Hepatocyte (in vitro differentiated cells): Measurements from ENCODE around the gene ADGRE1. TPM values are rescaled to one million over a fixed set of nuclear protein-coding genes. Genes with fewer than 3 reads are reported as not detected.

Experiments
- DNase-seq: peaks from one replicate; pipeline ENCODE4 v3.0.0-alpha.2; 2016; ENCODE audit warnings: low spot score
- H2AFZ ChIP-seq: fragments of 200-600 bp; sonication (generic); 2 replicates; pipeline ENCODE4 v1.6.0; 2016; ENCODE audit warnings: antibody characterized with exemption, mild to moderate bottlenecking
- H3K27ac ChIP-seq: fragments of 200-600 bp; sonication (generic); 2 replicates; pipeline ENCODE4 v1.5.1; 2016; ENCODE audit warnings: mild to moderate bottlenecking
- H3K27me3 ChIP-seq: fragments of 200-600 bp; sonication (generic); 2 replicates; pipeline ENCODE4 v1.6.1; 2016
- H3K36me3 ChIP-seq: fragments of 200-600 bp; sonication (generic); replicated peaks from 2 replicates; pipeline ENCODE4 v1.5.1; 2016; ENCODE audit warnings: low read depth; ENCODE audit not compliant: insufficient read depth
- H3K4me1 ChIP-seq: fragments of 200-600 bp; sonication (generic); 2 replicates; pipeline ENCODE4 v1.5.1; 2016; ENCODE audit warnings: mild to moderate bottlenecking, moderate library complexity; ENCODE audit not compliant: insufficient read depth
- H3K4me2 ChIP-seq: fragments of 200-600 bp; sonication (generic); 2 replicates; pipeline ENCODE4 v1.6.0; 2016
- H3K4me3 ChIP-seq: fragments of 200-600 bp; sonication (generic); 2 replicates; pipeline ENCODE4 v1.5.1; 2016; ENCODE audit warnings: mild to moderate bottlenecking
- H3K79me2 ChIP-seq: fragments of 200-600 bp; sonication (generic); 2 replicates; pipeline ENCODE4 v1.6.0; 2017; ENCODE audit warnings: mild to moderate bottlenecking
- H3K9me2 ChIP-seq: fragments of 200-600 bp; sonication (generic); replicated peaks from 2 replicates; pipeline ENCODE4 v1.6.0; 2017; ENCODE audit warnings: mild to moderate bottlenecking; ENCODE audit not compliant: insufficient read depth
- H3K9me3 ChIP-seq: fragments of 200-600 bp; sonication (generic); 2 replicates; pipeline ENCODE4 v1.5.1; 2016; ENCODE audit warnings: low read depth, mild to moderate bottlenecking
- H4K20me1 ChIP-seq: fragments of 200-600 bp; sonication (generic); 2 replicates; pipeline ENCODE4 v1.6.0; 2016; ENCODE audit warnings: mild to moderate bottlenecking; ENCODE audit not compliant: insufficient read depth, poor library complexity, severe bottlenecking
- CTCF ChIP-seq: fragments of 200-600 bp; sonication (generic); IDR thresholded peaks from 2 replicates; pipeline ENCODE4 v1.5.1; 2016; ENCODE audit warnings: antibody characterized with exemption, mild to moderate bottlenecking; ENCODE audit not compliant: poor library complexity
- EZH2 ChIP-seq: fragments of 200-600 bp; sonication (generic); IDR thresholded peaks from 2 replicates; pipeline ENCODE4 v1.6.1; 2016; ENCODE audit warnings: antibody characterized with exemption, mild to moderate bottlenecking, borderline replicate concordance
- EZH2phosphoT487 ChIP-seq: fragments of 200-600 bp; sonication (generic); IDR thresholded peaks from one replicate; pipeline ENCODE4 v1.6.1; 2018; ENCODE audit warnings: antibody characterized with exemption, mild to moderate bottlenecking, low read depth, moderate library complexity; ENCODE audit not compliant: unreplicated experiment, severe bottlenecking
- WGBS: methylation state at CpG from one replicate; pipeline ENCODE4 v1.1.6; 2016; ENCODE audit warnings: low lambda C conversion rate; ENCODE audit errors: missing lambda C conversion rate; 5-methylcytosine and 5-hydroxymethylcytosine counted together
- polyA plus RNA-seq: library from polyadenylated mRNA; unstranded; fragments of >200 nt; fragmentation: Nextera tagmentation; extraction: Ambion mirVana; gene quantifications from 2 replicates; pipeline ENCODE4 v1.2.1, GENCODE V29; 2016
- total RNA-seq: library from RNA; depleted of rRNA; stranded (reverse); fragments of >200 nt; gene quantifications from 2 replicates; pipeline ENCODE4 v1.2.3, GENCODE V29; 2014

ADGRE1 gene
- total and polyA plus RNA-seq, 2 experiments from 2014 or later = not detected

DNA sequence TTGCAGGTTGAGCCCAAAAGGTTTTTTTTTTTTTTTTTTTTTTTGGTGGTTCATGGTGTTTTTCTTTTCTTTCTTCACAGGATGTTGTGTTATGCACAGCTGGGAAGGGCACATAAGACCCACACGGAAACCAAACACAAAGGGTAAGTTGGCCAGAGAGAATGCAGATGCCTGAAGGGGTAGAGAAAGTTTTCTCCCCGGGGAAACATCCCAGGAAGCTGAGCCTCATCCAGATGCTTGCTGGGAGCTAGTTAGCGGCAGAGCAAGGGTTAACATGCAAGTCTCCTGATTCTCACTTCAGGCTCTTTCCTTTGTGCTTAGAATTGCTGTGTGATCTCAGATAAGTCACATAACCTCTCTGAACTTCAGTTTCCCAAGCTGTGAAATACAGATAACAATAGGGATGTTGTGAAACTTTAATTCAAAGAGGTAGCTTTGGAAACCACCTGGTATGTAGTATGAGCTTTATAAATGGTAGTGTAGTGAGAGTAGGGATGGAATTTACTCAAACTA lies 3.1 kb downstream of the ADGRE1 start:
- Histone ChIP-seq H3K36me3 (no peaks in the 10 kb centered on the region), H3K27me3 (no peaks in the 10 kb centered on the region), H3K4me1 (no peaks in the 10 kb centered on the region), H3K79me2 (no peaks in the 10 kb centered on the region), H3K9me2 (no peaks in the 10 kb centered on the region), H4K20me1 (no peaks in the 10 kb centered on the region), H3K9me3 (no peaks in the 10 kb centered on the region), H3K4me2 (no peak overlapping the region), H2AFZ (no peak overlapping the region), H3K4me3 (no peak overlapping the region), H3K27ac (no peak overlapping the region)
- DNase-seq = no peak
- TF ChIP-seq EZH2phosphoT487 = no peak
- no peak for TF ChIP-seq EZH2
- no peak for TF ChIP-seq CTCF
- WGBS = 48% methylated on average over 3 of the region's 3 CpGs

GRCh38 chr19:6890938-6891337 lies 3.6 kb downstream of the ADGRE1 start:
- Histone ChIP-seq H3K4me2 (no peak overlapping the region), H2AFZ (no peak overlapping the region), H3K4me3 (no peak overlapping the region), H3K27me3 (no peaks in the 10 kb centered on the region), H3K79me2 (no peaks in the 10 kb centered on the region), H3K4me1 (no peaks in the 10 kb centered on the region), H3K9me3 (no peaks in the 10 kb centered on the region), H3K36me3 (no peaks in the 10 kb centered on the region), H3K27ac (no peak overlapping the region), H3K9me2 (no peaks in the 10 kb centered on the region), H4K20me1 (no peaks in the 10 kb centered on the region)
- WGBS = 62% methylated on average over 8 of the region's 8 CpGs
- DNase-seq = no peak
- TF ChIP-seq EZH2 (no peak), EZH2phosphoT487 (no peak), CTCF (no peak)

- Histone ChIP-seq H2AFZ (no peak overlapping the region), H4K20me1 (no peaks in the 10 kb centered on the region), H3K27ac (no peak overlapping the region), H3K79me2 (no peaks in the 10 kb centered on the region), H3K4me3 (no peak overlapping the region), H3K9me2 (no peaks in the 10 kb centered on the region), H3K4me2 (no peak overlapping the region), H3K27me3 (no peaks in the 10 kb centered on the region), H3K36me3 (no peaks in the 10 kb centered on the region), H3K4me1 (no peaks in the 10 kb centered on the region), H3K9me3 (no peaks in the 10 kb centered on the region)
- no peak for DNase-seq
- no peak for TF ChIP-seq EZH2
- no peak for TF ChIP-seq EZH2phosphoT487
- no peak for TF ChIP-seq CTCF
- 76% methylated on average over 8 of the region's 8 CpGs for WGBS
Measured at GRCh38 chr19:6891761-6892385, 4.5 kb downstream of the ADGRE1 start.

- H4K20me1 ChIP-seq = no peaks in the 10 kb centered on the region
- H3K4me3 ChIP-seq = no peak overlapping the region
- H3K4me1 ChIP-seq = no peaks in the 10 kb centered on the region
- no peak overlapping the region for H3K4me2 ChIP-seq
- H3K79me2 ChIP-seq = no peaks in the 10 kb centered on the region
- no peaks in the 10 kb centered on the region for H3K27me3 ChIP-seq
- H3K9me3 ChIP-seq = no peaks in the 10 kb centered on the region
- no peaks in the 10 kb centered on the region for H3K36me3 ChIP-seq
- TF ChIP-seq EZH2 (no peak), CTCF (no peak), EZH2phosphoT487 (no peak)
- DNase-seq = no peak
- no peak overlapping the region for H2AFZ ChIP-seq
- no peaks in the 10 kb centered on the region for H3K9me2 ChIP-seq
- H3K27ac ChIP-seq = no peak overlapping the region
- WGBS = 67% methylated on average over 1 of the region's 1 CpG
Measured at GRCh38 chr19:6894313-6894712, 6.9 kb downstream of the ADGRE1 start.
